PC-9 (cell line): ENCODE measurements around the gene ADCY2. TPM values are rescaled to one million over a fixed set of nuclear protein-coding genes. Genes with fewer than 3 reads are reported as not detected.

Experiments
- BruUV-seq: library from RNA; stranded (reverse); fragments of 400-500 nt; replicated peaks from 2 replicates; lab custom pipeline; 2021; lab: Mats Ljungman, UMichigan
- CTCF ChIA-PET: fragments of 300-600 bp; sonication (Branson Sonifier 250); formaldehyde crosslinking; loops from one replicate; lab custom pipeline; 2022; ENCODE audit warnings: antibody characterized with exemption; lab: Charles Lee
- POLR2A ChIA-PET: fragments of 300-600 bp; sonication (Branson Sonifier 250); formaldehyde crosslinking; loops from one replicate; lab custom pipeline; 2022; ENCODE audit warnings: antibody characterized with exemption; ENCODE audit not compliant: unreplicated experiment; lab: Charles Lee
- DNase-seq, 2 experiments: peaks; one replicate each; pipeline versions ENCODE4 v3.0.0 to v3.0.0-alpha.2; 2015 to 2022; ENCODE audit warnings: mixed read lengths in 1 of 2
- H2AFZ ChIP-seq: fragments of 200-600 bp; sonication (generic); 2 replicates; pipeline ENCODE4 v1.8.1; 2017; ENCODE audit warnings: antibody characterized with exemption
- H3F3A ChIP-seq: fragments of 200-600 bp; sonication (generic); 2 replicates; pipeline ENCODE4 v1.8.1; 2017; ENCODE audit warnings: antibody characterized with exemption, mild to moderate bottlenecking, low read depth; ENCODE audit not compliant: insufficient read depth
- H3K27ac ChIP-seq: fragments of 200-600 bp; sonication (generic); 2 replicates; pipeline ENCODE4 v1.6.1; 2016; ENCODE audit warnings: mixed run types
- H3K27me3 ChIP-seq: fragments of 200-600 bp; sonication (generic); 2 replicates; pipeline ENCODE4 v1.6.1; 2016; ENCODE audit warnings: low read depth, mixed run types; ENCODE audit not compliant: insufficient read depth
- H3K36me3 ChIP-seq: fragments of 200-600 bp; sonication (generic); 2 replicates; pipeline ENCODE4 v1.6.1; 2016; ENCODE audit warnings: low read depth, mixed run types
- H3K4me1 ChIP-seq: fragments of 200-600 bp; sonication (generic); replicated peaks from 2 replicates; pipeline ENCODE4 v1.6.1; 2016; ENCODE audit warnings: mixed run types; ENCODE audit not compliant: insufficient read depth
- H3K4me2 ChIP-seq: fragments of 200-600 bp; sonication (generic); 2 replicates; pipeline ENCODE4 v1.6.1; 2017; ENCODE audit warnings: mixed run types
- H3K4me3 ChIP-seq: fragments of 200-600 bp; sonication (generic); 2 replicates; pipeline ENCODE4 v1.6.1; 2016; ENCODE audit warnings: mixed run types
- H3K79me2 ChIP-seq: fragments of 200-600 bp; sonication (generic); 2 replicates; pipeline ENCODE4 v1.6.1; 2017; ENCODE audit warnings: low read depth, mixed run types
- H3K9me2 ChIP-seq: fragments of 200-600 bp; sonication (generic); 2 replicates; pipeline ENCODE4 v1.8.1; 2017; ENCODE audit warnings: mild to moderate bottlenecking; ENCODE audit not compliant: insufficient read depth
- H3K9me3 ChIP-seq: fragments of 200-600 bp; sonication (generic); 2 replicates; pipeline ENCODE4 v1.8.1; 2016; ENCODE audit warnings: low read depth; ENCODE audit not compliant: insufficient read depth
- H4K20me1 ChIP-seq: fragments of 200-600 bp; sonication (generic); 2 replicates; pipeline ENCODE4 v1.8.1; 2017; ENCODE audit not compliant: insufficient read depth
- EZH2 ChIP-seq: fragments of 200-600 bp; sonication (generic); IDR thresholded peaks from 2 replicates; pipeline ENCODE4 v1.8.0; 2017; ENCODE audit warnings: antibody characterized with exemption, low read depth
- intact Hi-C: fragments of 100-400 bp; cut with micrococcal nuclease; formaldehyde crosslinking; loops from one replicate; pipeline ENCODE4 v1.10.0; 2022; ENCODE audit not compliant: unreplicated experiment
- total RNA-seq: library from RNA; stranded (reverse); gene quantifications from 2 replicates; pipeline ENCODE4 v1.2.3, GENCODE V29; 2021
- TF ChIP-seq, protein P1 (sequence below): fragments of 200-600 bp; sonication (generic); conservative IDR thresholded peaks from 2 replicates; pipeline ENCODE4 v1.6.1; 2017; ENCODE audit warnings: mixed run types, antibody characterized with exemption, mild to moderate bottlenecking, moderate library complexity

Gene ADCY2
- total RNA-seq, 1 experiment from 2014 or later = not detected

DNA sequence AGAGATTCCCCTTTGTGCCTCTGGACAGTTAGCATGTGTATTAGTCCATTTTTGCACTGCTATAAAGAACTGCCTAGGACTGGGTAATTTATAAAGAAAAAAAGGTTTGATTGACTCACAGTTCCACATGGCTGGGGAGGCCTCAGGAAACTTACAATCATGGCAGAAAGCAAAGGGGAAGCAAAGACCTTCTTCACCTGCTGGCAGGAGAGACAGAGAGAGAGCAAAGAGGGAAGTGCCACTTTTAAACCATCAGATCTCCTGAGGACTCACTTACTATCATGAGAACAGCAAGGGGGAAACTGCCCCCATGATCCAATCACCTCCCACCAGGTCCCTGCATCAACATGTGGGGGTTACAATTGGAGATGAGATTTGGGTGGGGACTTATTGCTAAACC, 449.0 kb downstream of the ADCY2 start:
- Histone ChIP-seq H3K4me3 (no peak overlapping the region), H3K79me2 (no peaks in the 10 kb centered on the region), H3K9me2 (no peaks in the 10 kb centered on the region), H3K27me3 (peaks cover 91% of the 10 kb centered on the region), H3F3A (no peaks in the 10 kb centered on the region), H3K4me2 (no peak overlapping the region), H3K27ac (no peak overlapping the region), H3K4me1 (no peaks in the 10 kb centered on the region), H4K20me1 (no peaks in the 10 kb centered on the region), H2AFZ (no peak overlapping the region), H3K9me3 (no peaks in the 10 kb centered on the region; the same call in 1 of the 2 replicates), H3K36me3 (no peaks in the 10 kb centered on the region)
- BruUV-seq = no TSS peak
- CTCF ChIA-PET = no interaction called here
- POLR2A ChIA-PET = no interaction called here
- intact Hi-C loops = no loop called here
- TF ChIP-seq, protein P1, sequence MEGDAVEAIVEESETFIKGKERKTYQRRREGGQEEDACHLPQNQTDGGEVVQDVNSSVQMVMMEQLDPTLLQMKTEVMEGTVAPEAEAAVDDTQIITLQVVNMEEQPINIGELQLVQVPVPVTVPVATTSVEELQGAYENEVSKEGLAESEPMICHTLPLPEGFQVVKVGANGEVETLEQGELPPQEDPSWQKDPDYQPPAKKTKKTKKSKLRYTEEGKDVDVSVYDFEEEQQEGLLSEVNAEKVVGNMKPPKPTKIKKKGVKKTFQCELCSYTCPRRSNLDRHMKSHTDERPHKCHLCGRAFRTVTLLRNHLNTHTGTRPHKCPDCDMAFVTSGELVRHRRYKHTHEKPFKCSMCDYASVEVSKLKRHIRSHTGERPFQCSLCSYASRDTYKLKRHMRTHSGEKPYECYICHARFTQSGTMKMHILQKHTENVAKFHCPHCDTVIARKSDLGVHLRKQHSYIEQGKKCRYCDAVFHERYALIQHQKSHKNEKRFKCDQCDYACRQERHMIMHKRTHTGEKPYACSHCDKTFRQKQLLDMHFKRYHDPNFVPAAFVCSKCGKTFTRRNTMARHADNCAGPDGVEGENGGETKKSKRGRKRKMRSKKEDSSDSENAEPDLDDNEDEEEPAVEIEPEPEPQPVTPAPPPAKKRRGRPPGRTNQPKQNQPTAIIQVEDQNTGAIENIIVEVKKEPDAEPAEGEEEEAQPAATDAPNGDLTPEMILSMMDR = no peak
- TF ChIP-seq EZH2 = no peak
- DNase-seq = no peak

DNA sequence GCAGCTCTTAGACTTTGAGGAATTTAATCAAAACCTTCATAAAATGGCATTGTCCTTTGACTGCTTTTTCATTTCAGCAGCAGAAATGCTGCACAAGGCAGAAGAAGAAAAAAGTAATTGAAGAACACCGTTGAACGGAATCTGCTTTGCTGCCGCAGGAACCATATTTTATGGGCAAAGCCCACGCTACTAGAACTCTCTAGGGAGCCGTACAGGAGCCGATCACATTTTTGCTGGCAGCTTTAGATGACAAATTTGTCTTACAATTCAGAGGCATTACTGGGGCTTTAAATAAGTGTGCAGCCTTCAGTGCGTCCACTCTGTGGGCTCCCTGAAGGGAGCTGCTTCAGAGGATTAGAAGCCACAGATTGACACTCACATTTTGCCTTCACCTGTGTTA, 449.6 kb downstream of the ADCY2 start:
- H2AFZ ChIP-seq = no peak overlapping the region
- H3K27me3 ChIP-seq = peaks cover 85% of the 10 kb centered on the region
- H4K20me1 ChIP-seq = no peaks in the 10 kb centered on the region
- no peak overlapping the region for H3K4me3 ChIP-seq
- no peak overlapping the region for H3K4me2 ChIP-seq
- CTCF ChIA-PET = no interaction called here
- H3K36me3 ChIP-seq = no peaks in the 10 kb centered on the region
- intact Hi-C loops = no loop called here
- DNase-seq = no peak
- POLR2A ChIA-PET = no interaction called here
- TF ChIP-seq, protein P1 = no peak
- TF ChIP-seq EZH2 = no peak
- H3F3A ChIP-seq = no peaks in the 10 kb centered on the region
- H3K27ac ChIP-seq = no peak overlapping the region
- no peaks in the 10 kb centered on the region for H3K9me2 ChIP-seq
- H3K9me3 ChIP-seq = no peaks in the 10 kb centered on the region; the same call in 1 of the 2 replicates
- no peaks in the 10 kb centered on the region for H3K79me2 ChIP-seq
- BruUV-seq = no TSS peak
- no peaks in the 10 kb centered on the region for H3K4me1 ChIP-seq

DNA sequence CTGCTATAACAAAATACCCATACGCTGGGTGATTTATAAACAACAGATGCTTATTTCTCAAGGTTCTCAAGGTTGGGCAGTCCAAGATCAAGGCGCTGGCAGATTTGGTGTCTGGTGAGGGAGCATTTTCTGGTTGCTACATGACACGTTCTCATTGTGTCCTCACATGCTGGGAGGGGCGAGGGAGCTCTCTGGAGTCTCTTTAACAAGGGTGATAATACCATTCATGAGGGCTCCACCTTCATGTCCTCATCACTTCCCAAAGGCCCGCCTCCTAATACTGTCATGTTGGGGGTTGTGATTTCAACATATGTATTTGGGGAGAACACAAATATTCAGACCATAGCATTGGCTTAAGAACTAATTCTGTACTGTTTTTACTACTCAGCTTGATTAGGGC, 450.4 kb downstream of the ADCY2 start:
- CTCF ChIA-PET = no interaction called here
- Histone ChIP-seq H3K9me2 (no peaks in the 10 kb centered on the region), H3K9me3 (no peaks in the 10 kb centered on the region; the same call in 1 of the 2 replicates), H2AFZ (no peak overlapping the region), H4K20me1 (no peaks in the 10 kb centered on the region), H3F3A (no peaks in the 10 kb centered on the region), H3K79me2 (no peaks in the 10 kb centered on the region), H3K27me3 (peaks cover 79% of the 10 kb centered on the region), H3K27ac (no peak overlapping the region), H3K4me2 (no peak overlapping the region), H3K4me3 (no peak overlapping the region), H3K4me1 (no peaks in the 10 kb centered on the region), H3K36me3 (no peaks in the 10 kb centered on the region)
- DNase-seq = no peak
- no TSS peak for BruUV-seq
- TF ChIP-seq, protein P1 = no peak
- no peak for TF ChIP-seq EZH2
- intact Hi-C loops = no loop called here
- POLR2A ChIA-PET = no interaction called here
